ENCODE measurements around the gene MARF1.
"Not testable (repeated sequence)": the region's sequence is repeated elsewhere in the genome, so short reads cannot be mapped to it uniquely, and the experiment has no call there.

Gene MARF1

GRCh38 chr16:15643048-15643945 is at the start of gene MARF1:
Gene MARF1 (minus strand): TSS chr16:15643154. CDS start chr16:15639233, 3,921 bp downstream.
- Histone ChIP-seq H3K4me3 (ENCODE audit: insufficient read length, low read depth) (peak within 1 kb of the TSS; percentile 84), H3K36me3 (ENCODE audit: insufficient read depth, insufficient read length, low read length) (peaks cover 13% of the 10 kb centered on the region), H3K9me3 (ENCODE audit: insufficient read depth, low read length) (no peaks in the 10 kb centered on the region), H3K4me1 (ENCODE audit: insufficient read depth, insufficient read length) (no peaks in the 10 kb centered on the region), H3K27me3 (ENCODE audit: insufficient read depth, insufficient read length) (no peaks in the 10 kb centered on the region), H3K9ac (ENCODE audit: insufficient read length, low read depth) (peak within 1 kb of the TSS; percentile 97)
- TF ChIP-seq ZNF274 (IDR thresholded peaks at IDR 0.05; ENCODE audit: low read depth, low read length) (no peak), YY1 (IDR thresholded peaks at IDR 0.05; ENCODE audit: insufficient read depth, insufficient read length) (no peak), SUZ12 (IDR thresholded peaks at IDR 0.05; ENCODE audit: extremely low read depth, insufficient read depth, insufficient read length) (no peak)
- DNase-seq (ENCODE audit: low read depth, low spot score): peak; percentile 95

GRCh38 chr16:15692508-15692907 is 49.6 kb upstream of the MARF1 start:
- H3K27me3 ChIP-seq (ENCODE audit: insufficient read depth, insufficient read length); DNase-seq (ENCODE audit: low read depth, low spot score); H3K4me3 ChIP-seq (ENCODE audit: insufficient read length, low read depth); H3K4me1 ChIP-seq (ENCODE audit: insufficient read depth, insufficient read length); H3K9me3 ChIP-seq (ENCODE audit: insufficient read depth, low read length); H3K9ac ChIP-seq (ENCODE audit: insufficient read length, low read depth): not testable (repeated sequence)
- H3K36me3 ChIP-seq (ENCODE audit: insufficient read depth, insufficient read length, low read length): peaks cover 89% of the 10 kb centered on the region

- no peak for DNase-seq (ENCODE audit: low read depth, low spot score)
- Histone ChIP-seq H3K9ac (ENCODE audit: insufficient read length, low read depth) (no peak overlapping the region), H3K36me3 (ENCODE audit: insufficient read depth, insufficient read length, low read length) (peaks cover 89% of the 10 kb centered on the region), H3K9me3 (ENCODE audit: insufficient read depth, low read length) (no peaks in the 10 kb centered on the region), H3K4me1 (ENCODE audit: insufficient read depth, insufficient read length) (peaks cover 4% of the 10 kb centered on the region), H3K27me3 (ENCODE audit: insufficient read depth, insufficient read length) (no peaks in the 10 kb centered on the region), H3K4me3 (ENCODE audit: insufficient read length, low read depth) (no peak overlapping the region)
- TF ChIP-seq YY1 (IDR thresholded peaks at IDR 0.05; ENCODE audit: insufficient read depth, insufficient read length) (no peak), ZNF274 (IDR thresholded peaks at IDR 0.05; ENCODE audit: low read depth, low read length) (no peak), SUZ12 (IDR thresholded peaks at IDR 0.05; ENCODE audit: extremely low read depth, insufficient read depth, insufficient read length) (no peak)
Measured at GRCh38 chr16:15691046-15691445, 48.1 kb upstream of the MARF1 start.

- no peak for DNase-seq (ENCODE audit: low read depth, low spot score)
Measured at GRCh38 chr16:15690296-15690695, 47.3 kb upstream of the MARF1 start.

GRCh38 chr16:15689290-15689689 is 46.3 kb upstream of the MARF1 start:
- no peak for TF ChIP-seq SUZ12 (IDR thresholded peaks at IDR 0.05; ENCODE audit: extremely low read depth, insufficient read depth, insufficient read length)
- TF ChIP-seq ZNF274 (IDR thresholded peaks at IDR 0.05; ENCODE audit: low read depth, low read length): no peak
- TF ChIP-seq YY1 (IDR thresholded peaks at IDR 0.05; ENCODE audit: insufficient read depth, insufficient read length): no peak
- DNase-seq (ENCODE audit: low read depth, low spot score): no peak
- Histone ChIP-seq H3K9ac (ENCODE audit: insufficient read length, low read depth) (no peak overlapping the region), H3K4me3 (ENCODE audit: insufficient read length, low read depth) (no peak overlapping the region), H3K36me3 (ENCODE audit: insufficient read depth, insufficient read length, low read length) (peaks cover 88% of the 10 kb centered on the region), H3K4me1 (ENCODE audit: insufficient read depth, insufficient read length) (peaks cover 1% of the 10 kb centered on the region), H3K9me3 (ENCODE audit: insufficient read depth, low read length) (no peaks in the 10 kb centered on the region), H3K27me3 (ENCODE audit: insufficient read depth, insufficient read length) (no peaks in the 10 kb centered on the region)

More at GRCh38 chr16:15690296-15690695, 47.3 kb upstream of the MARF1 start:
- no peaks in the 10 kb centered on the region for H3K27me3 ChIP-seq (ENCODE audit: insufficient read depth, insufficient read length)
- peaks cover 4% of the 10 kb centered on the region for H3K4me1 ChIP-seq (ENCODE audit: insufficient read depth, insufficient read length)
- H3K9me3 ChIP-seq (ENCODE audit: insufficient read depth, low read length): no peaks in the 10 kb centered on the region
- no peak overlapping the region for H3K4me3 ChIP-seq (ENCODE audit: insufficient read length, low read depth)
- TF ChIP-seq YY1 (IDR thresholded peaks at IDR 0.05; ENCODE audit: insufficient read depth, insufficient read length): no peak
- no peak for TF ChIP-seq ZNF274 (IDR thresholded peaks at IDR 0.05; ENCODE audit: low read depth, low read length)
- H3K9ac ChIP-seq (ENCODE audit: insufficient read length, low read depth): no peak overlapping the region
- peaks cover 90% of the 10 kb centered on the region for H3K36me3 ChIP-seq (ENCODE audit: insufficient read depth, insufficient read length, low read length)

- peaks cover 72% of the 10 kb centered on the region for H3K36me3 ChIP-seq (ENCODE audit: insufficient read depth, insufficient read length, low read length)
Measured at GRCh38 chr16:15686287-15686686, 43.3 kb upstream of the MARF1 start.

GRCh38 chr16:15682105-15682570 is 39.2 kb upstream of the MARF1 start:
- Histone ChIP-seq H3K36me3 (ENCODE audit: insufficient read depth, insufficient read length, low read length) (peaks cover 58% of the 10 kb centered on the region), H3K4me3 (ENCODE audit: insufficient read length, low read depth) (no peak overlapping the region), H3K4me1 (ENCODE audit: insufficient read depth, insufficient read length) (no peaks in the 10 kb centered on the region), H3K9ac (ENCODE audit: insufficient read length, low read depth) (no peak overlapping the region), H3K9me3 (ENCODE audit: insufficient read depth, low read length) (no peaks in the 10 kb centered on the region), H3K27me3 (ENCODE audit: insufficient read depth, insufficient read length) (no peaks in the 10 kb centered on the region)
- TF ChIP-seq SUZ12 (IDR thresholded peaks at IDR 0.05; ENCODE audit: extremely low read depth, insufficient read depth, insufficient read length) (no peak), ZNF274 (IDR thresholded peaks at IDR 0.05; ENCODE audit: low read depth, low read length) (no peak), YY1 (IDR thresholded peaks at IDR 0.05; ENCODE audit: insufficient read depth, insufficient read length) (no peak)
- DNase-seq (ENCODE audit: low read depth, low spot score): peak; percentile 57

More at GRCh38 chr16:15686287-15686686, 43.3 kb upstream of the MARF1 start:
- Histone ChIP-seq H3K27me3 (ENCODE audit: insufficient read depth, insufficient read length) (no peaks in the 10 kb centered on the region), H3K4me3 (ENCODE audit: insufficient read length, low read depth) (no peak overlapping the region), H3K9me3 (ENCODE audit: insufficient read depth, low read length) (no peaks in the 10 kb centered on the region), H3K9ac (ENCODE audit: insufficient read length, low read depth) (no peak overlapping the region), H3K4me1 (ENCODE audit: insufficient read depth, insufficient read length) (peaks cover 1% of the 10 kb centered on the region)
- no peak for DNase-seq (ENCODE audit: low read depth, low spot score)
- TF ChIP-seq YY1 (IDR thresholded peaks at IDR 0.05; ENCODE audit: insufficient read depth, insufficient read length) (no peak), ZNF274 (IDR thresholded peaks at IDR 0.05; ENCODE audit: low read depth, low read length) (no peak), SUZ12 (IDR thresholded peaks at IDR 0.05; ENCODE audit: extremely low read depth, insufficient read depth, insufficient read length) (no peak)

Data from NT2/D1 (cell line).